SK-N-SH (cell line): ENCODE results near the gene HHATL. TPM values are rescaled to one million over a fixed set of nuclear protein-coding genes. Genes with fewer than 3 reads are reported as not detected.
A peak's percentile ranks its signal among the peaks of the same experiment; 100 is the strongest.

ENCODE experiments used
- CTCF ChIA-PET: fragments of 300-600, 350-600 bp; formaldehyde crosslinking; extraction: SDS; loops from one replicate; lab custom pipeline; 2021; lab: Yijun Ruan, JAX
- POLR2A ChIA-PET: fragments of 350-600 bp; sonication (Branson Sonifier 250); formaldehyde crosslinking; extraction: SDS; loops from one replicate; lab custom pipeline; 2020; ENCODE audit warnings: antibody characterized with exemption, inconsistent platforms; lab: Yijun Ruan, JAX
- DNase-seq: peaks from one replicate; pipeline ENCODE4 v3.0.0; 2012
- H2AFZ ChIP-seq: fragments of 200-600 bp; sonication (generic); 2 replicates; pipeline ENCODE4 v1.8.1; 2016; ENCODE audit warnings: antibody characterized with exemption, mild to moderate bottlenecking, low read depth
- H3F3A ChIP-seq: fragments of 200-600 bp; sonication (generic); replicated peaks from 2 replicates; pipeline ENCODE3; 2016; ENCODE audit warnings: antibody characterized with exemption, mild to moderate bottlenecking; ENCODE audit not compliant: insufficient read depth
- H3K27ac ChIP-seq, 2 experiments: fragments of 200-500 bp in 1 of 2; fragments of 200-600 bp in 1 of 2; sonication (Bioruptor generic) in 1 of 2; sonication (generic), shearing (Covaris generic) in 1 of 2; 2 replicates each; pipeline versions ENCODE4 v1.5.1 to v1.6.1; 2014 to 2016; ENCODE audit warnings: low read depth in 2 of 2, inconsistent platforms in 1 of 2, low read length in 1 of 2, mild to moderate bottlenecking in 1 of 2, mixed read lengths in 1 of 2
- H3K27me3 ChIP-seq: fragments of 200-600 bp; sonication (generic), shearing (Covaris generic); 2 replicates; pipeline ENCODE4 v1.6.1; 2016; ENCODE audit warnings: mixed run types; ENCODE audit not compliant: insufficient read depth
- H3K36me3 ChIP-seq, 2 experiments: fragments of 200-500 bp in 1 of 2; fragments of 200-600 bp in 1 of 2; sonication (Bioruptor generic) in 1 of 2; sonication (generic) in 1 of 2; replicated peaks in 1 of 2; 2 replicates each; pipeline versions ENCODE3 to v1.5.1; 2014 to 2016; ENCODE audit warnings: low read length in 1 of 2, mild to moderate bottlenecking in 1 of 2; ENCODE audit not compliant: insufficient read depth in 2 of 2, control insufficient read depth in 1 of 2
- H3K4me1 ChIP-seq, 2 experiments: fragments of 200-500 bp in 1 of 2; fragments of 200-600 bp in 1 of 2; sonication (Bioruptor generic) in 1 of 2; sonication (generic), shearing (Covaris generic) in 1 of 2; 2 replicates each; pipeline versions ENCODE4 v1.5.1 to v1.6.1; 2014 to 2016; ENCODE audit warnings: low read depth in 1 of 2, low read length in 1 of 2, mixed run types in 1 of 2; ENCODE audit not compliant: insufficient read depth in 2 of 2, control insufficient read depth in 1 of 2
- H3K4me2 ChIP-seq: fragments of 200-600 bp; sonication (generic), shearing (Covaris generic); 2 replicates; pipeline ENCODE4 v1.6.1; 2017; ENCODE audit warnings: mixed run types
- H3K4me3 ChIP-seq, 2 experiments: fragments of 200-500 bp in 1 of 2; fragments of 200-600 bp in 1 of 2; sonication (Bioruptor generic) in 1 of 2; sonication (generic), shearing (Covaris generic) in 1 of 2; 2 replicates each; pipeline versions ENCODE4 v1.5.1 to v1.8.1; 2014 to 2016; ENCODE audit warnings: low read depth in 2 of 2, inconsistent platforms in 1 of 2, low read length in 1 of 2, mild to moderate bottlenecking in 1 of 2, mixed read lengths in 1 of 2, moderate library complexity in 1 of 2
- H3K79me2 ChIP-seq: fragments of 200-600 bp; sonication (generic); 2 replicates; pipeline ENCODE4 v1.8.1; 2017; ENCODE audit warnings: mild to moderate bottlenecking; ENCODE audit not compliant: insufficient read depth
- H3K9ac ChIP-seq: fragments of 200-600 bp; sonication (generic); 2 replicates; pipeline ENCODE4 v1.6.1; 2017; ENCODE audit warnings: mixed run types
- H3K9me2 ChIP-seq: fragments of 200-600 bp; sonication (generic); 2 replicates; pipeline ENCODE4 v1.6.1; 2017; ENCODE audit warnings: mixed run types
- H3K9me3 ChIP-seq: fragments of 200-600 bp; sonication (generic); 2 replicates; pipeline ENCODE4 v1.6.1; 2017; ENCODE audit warnings: mixed run types, mild to moderate bottlenecking, moderate library complexity
- H4K20me1 ChIP-seq: fragments of 200-600 bp; sonication (generic); 2 replicates; pipeline ENCODE4 v1.6.1; 2017; ENCODE audit warnings: mild to moderate bottlenecking, mixed run types; ENCODE audit not compliant: insufficient read depth
- ELF1 ChIP-seq: IDR thresholded peaks from 2 replicates; pipeline ENCODE4 v1.4.0; 2012
- FOSL2 ChIP-seq: IDR thresholded peaks from 2 replicates; pipeline ENCODE4 v1.4.0; 2012; ENCODE audit warnings: low read depth, mild to moderate bottlenecking, moderate library complexity, borderline replicate concordance
- GATA2 ChIP-seq: sonication (generic); formaldehyde crosslinking; IDR thresholded peaks from 2 replicates; pipeline ENCODE4 v1.5.0; 2020; ENCODE audit warnings: mild to moderate bottlenecking, missing genetic modification reagents
- JUND ChIP-seq: IDR thresholded peaks from 2 replicates; pipeline ENCODE4 v1.4.0; 2012
- MEF2A ChIP-seq: IDR thresholded peaks from 2 replicates; pipeline ENCODE4 v1.4.0; 2012; ENCODE audit warnings: low read depth, borderline replicate concordance
- NFIC ChIP-seq: IDR thresholded peaks from 2 replicates; pipeline ENCODE4 v1.4.0; 2012; ENCODE audit warnings: borderline replicate concordance
- PBX3 ChIP-seq: IDR thresholded peaks from 2 replicates; pipeline ENCODE4; 2012
- POLR2AphosphoS5 ChIP-seq: IDR thresholded peaks from 2 replicates; pipeline ENCODE4 v1.6.1; 2012; ENCODE audit warnings: low read depth, low read length
- REST ChIP-seq: IDR thresholded peaks from 2 replicates; pipeline ENCODE4 v1.6.1; 2012; ENCODE audit warnings: mild to moderate bottlenecking, low read depth, low read length, moderate library complexity
- RXRA ChIP-seq: IDR thresholded peaks from 2 replicates; pipeline ENCODE4 v1.4.0; 2012; ENCODE audit warnings: low read depth, mild to moderate bottlenecking, borderline replicate concordance
- SMC3 ChIP-seq: IDR thresholded peaks from 2 replicates; pipeline ENCODE4 v1.6.1; 2012; ENCODE audit warnings: low read depth, low read length, improper control_type of control experiment
- TEAD4 ChIP-seq: IDR thresholded peaks from 2 replicates; pipeline ENCODE4 v1.4.0; 2012; ENCODE audit warnings: mild to moderate bottlenecking, borderline replicate concordance; ENCODE audit not compliant: insufficient read depth
- YY1 ChIP-seq: IDR thresholded peaks from 2 replicates; pipeline ENCODE4 v1.4.0; 2012; ENCODE audit warnings: low read depth, mild to moderate bottlenecking
- WGBS: methylation state at CpG from one replicate; pipeline ENCODE4 v1.1.6; 2017; ENCODE audit warnings: low lambda C conversion rate; 5-methylcytosine and 5-hydroxymethylcytosine counted together
- polyA plus RNA-seq, 3 experiments: library from polyadenylated mRNA; depleted of rRNA; stranded (reverse); fragments of >200 nt; gene quantifications; 2 replicates each; pipeline ENCODE4 v1.2.3, GENCODE V29; 2012

Gene HHATL
- polyA plus RNA-seq, 1 of the 3 experiments (the other 2 are of a cell fraction), result not detected

GRCh38 chr3:42656680-42657610 lies 45.7 kb downstream of the HHATL start:
- H3F3A ChIP-seq, result peaks cover 7% of the 10 kb centered on the region
- H3K36me3 ChIP-seq, result peaks cover 0 to 24% of the 10 kb centered on the region in 2 experiments
- no peaks in the 10 kb centered on the region for H3K9me2 ChIP-seq
- no peak for TF ChIP-seq GATA2 (CRISPR knock-in tag)
- no peak for TF ChIP-seq SMC3
- TF ChIP-seq ELF1, result no peak
- no peak for TF ChIP-seq POLR2AphosphoS5
- no peak for TF ChIP-seq TEAD4
- peaks cover 10 to 33% of the 10 kb centered on the region in 2 experiments for H3K4me1 ChIP-seq
- POLR2A ChIA-PET, result no interaction called here
- H3K4me3 ChIP-seq, result no peak overlapping the region
- 100% methylated on average over 3 of the region's 9 CpGs for WGBS
- H4K20me1 ChIP-seq, result peaks cover 8% of the 10 kb centered on the region; the same call in 1 of the 2 replicates
- no peak overlapping the region for H3K27ac ChIP-seq
- H2AFZ ChIP-seq, result no peak overlapping the region
- DNase-seq, result peak; percentile 15
- CTCF ChIA-PET, result interaction anchor here (0.8 to 1.1 kb wide), 2 partner anchors 43 to 87 kb away, joined by 3 to 4 read pairs; no protein-coding TSS in a partner anchor
- H3K79me2 ChIP-seq, result peaks cover 38% of the 10 kb centered on the region; the same call in 1 of the 2 replicates
- H3K9me3 ChIP-seq, result no peaks in the 10 kb centered on the region
- H3K9ac ChIP-seq, result no peak overlapping the region
- no peaks in the 10 kb centered on the region for H3K27me3 ChIP-seq
- no peak overlapping the region for H3K4me2 ChIP-seq

- H3K9me2 ChIP-seq, result no peaks in the 10 kb centered on the region
- DNase-seq, result peak; percentile 30
- H3K79me2 ChIP-seq, result peaks cover 38% of the 10 kb centered on the region; the same call in 1 of the 2 replicates
- peaks cover 18 to 41% of the 10 kb centered on the region in 2 experiments for H3K4me1 ChIP-seq
- TF ChIP-seq SMC3 (no peak), JUND (peak; percentile 30; the same call in 1 of the 2 replicates), REST (no peak), PBX3 (peak; percentile 78), FOSL2 (peak; percentile 67; the same call in 1 of the 2 replicates), YY1 (no peak), RXRA (no peak), NFIC (no peak), MEF2A (no peak)
- WGBS, result 91% methylated on average over 6 of the region's 6 CpGs
- H3K9ac ChIP-seq, result no peak overlapping the region
- no peak overlapping the region for H3K27ac ChIP-seq
- ChIA-PET POLR2A (no interaction called here), CTCF (interaction anchor here (0.8 kb wide), 1 partner anchor 88 kb away, joined by 3 read pairs; no protein-coding TSS in a partner anchor)
- no peaks in the 10 kb centered on the region for H3K9me3 ChIP-seq
- H3K27me3 ChIP-seq, result no peaks in the 10 kb centered on the region
- peaks cover 15% of the 10 kb centered on the region for H3F3A ChIP-seq
- H2AFZ ChIP-seq, result no peak overlapping the region
- H3K4me2 ChIP-seq, result peak overlapping the region; percentile 99
- H3K36me3 ChIP-seq, result peaks cover 0 to 16% of the 10 kb centered on the region in 2 experiments
- H4K20me1 ChIP-seq, result peaks cover 8% of the 10 kb centered on the region; the same call in 1 of the 2 replicates
- H3K4me3 ChIP-seq, result no peak overlapping the region
Measured at GRCh38 chr3:42655980-42656679, 46.5 kb downstream of the HHATL start.
